Fibroblast of the aortic adventitia (primary cell): ENCODE measurements around the gene IFRD2. TPM values are rescaled to one million over a fixed set of nuclear protein-coding genes. Genes with fewer than 3 reads are reported as not detected.
A peak's percentile ranks its signal among the peaks of the same experiment; 100 is the strongest.
"Not testable (repeated sequence)": the region's sequence is repeated elsewhere in the genome, so short reads cannot be mapped to it uniquely, and the experiment has no call there.

Source experiments
- DNase-seq: peaks from one replicate; pipeline ENCODE4 v3.0.0-alpha.2; 2010; ENCODE audit warnings: low read depth
- H3K4me3 ChIP-seq: 2 replicates; pipeline ENCODE4 v1.5.1; 2011; ENCODE audit warnings: low read depth, mild to moderate bottlenecking, control low read depth, low read length, moderate library complexity
- total RNA-seq: library from RNA; depleted of rRNA; stranded (reverse); fragments of >200 nt; gene quantifications from 2 replicates; pipeline ENCODE4 v1.2.3, GENCODE V29; 2012; ENCODE audit warnings: low replicate concordance
- TF ChIP-seq, protein P1 (sequence below): IDR thresholded peaks from 2 replicates; pipeline ENCODE4 v1.5.1; 2011; ENCODE audit warnings: mild to moderate bottlenecking, low read length, control low read depth, inconsistent platforms; ENCODE audit not compliant: insufficient read depth

IFRD2 gene
- total RNA-seq, 1 donor: 72.7 TPM

DNA sequence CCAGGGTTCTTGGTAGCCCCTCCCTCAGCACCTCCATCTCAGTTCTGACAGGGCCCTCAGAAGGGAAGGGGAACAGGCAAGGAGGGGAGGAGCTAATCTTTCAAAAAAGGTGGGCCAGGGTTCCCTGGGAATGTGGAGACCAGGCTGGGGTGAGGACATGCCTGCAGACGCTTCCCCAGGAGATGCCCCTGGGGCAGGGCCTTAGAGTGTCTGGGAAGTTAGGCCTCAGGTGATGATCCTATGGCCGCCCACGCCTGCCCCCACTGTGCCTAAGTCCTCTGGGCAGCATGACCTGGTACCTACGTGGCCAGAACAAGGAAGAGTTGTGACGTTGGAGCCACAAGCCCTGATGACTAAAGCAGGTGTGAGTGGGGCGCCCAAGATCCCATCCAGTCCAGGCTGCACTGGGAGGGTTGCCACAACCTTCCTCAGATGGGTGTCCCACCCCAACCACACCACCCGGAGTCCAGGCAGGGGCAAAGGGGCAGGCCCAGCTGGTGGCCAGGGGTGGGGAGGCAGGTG is 27.2 kb downstream of the IFRD2 start:
- DNase-seq: no peak

DNA sequence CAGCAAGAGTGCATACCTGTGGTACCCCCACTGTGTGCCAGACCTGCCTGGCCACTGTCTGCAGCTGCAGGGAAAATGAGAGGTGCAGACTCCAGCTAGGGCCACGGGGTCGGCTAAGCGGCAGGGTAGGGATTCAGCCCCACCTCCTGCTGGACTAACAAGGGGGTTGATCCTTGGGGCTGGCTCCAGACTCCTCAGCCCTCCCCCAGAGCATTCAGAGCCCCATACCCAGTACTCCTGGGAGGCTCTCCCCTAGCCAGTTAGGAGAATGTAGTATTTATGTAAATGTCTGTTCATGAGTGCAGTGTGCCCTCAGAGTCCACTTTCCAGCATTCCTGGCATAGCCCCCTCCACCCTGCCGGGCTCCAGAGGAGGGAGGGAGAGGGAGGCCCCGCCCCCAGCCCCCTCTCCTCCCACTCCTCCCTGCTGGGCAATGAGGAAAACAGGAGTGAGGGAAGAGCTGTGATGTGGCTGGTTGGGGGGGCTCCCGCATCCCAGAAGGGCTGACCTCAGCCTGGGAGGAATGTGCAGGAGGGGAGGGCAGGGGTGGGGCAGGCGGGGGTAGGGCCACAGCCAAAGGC is 27.8 kb downstream of the IFRD2 start:
- peak; percentile 91 for DNase-seq
- TF ChIP-seq, protein P1, sequence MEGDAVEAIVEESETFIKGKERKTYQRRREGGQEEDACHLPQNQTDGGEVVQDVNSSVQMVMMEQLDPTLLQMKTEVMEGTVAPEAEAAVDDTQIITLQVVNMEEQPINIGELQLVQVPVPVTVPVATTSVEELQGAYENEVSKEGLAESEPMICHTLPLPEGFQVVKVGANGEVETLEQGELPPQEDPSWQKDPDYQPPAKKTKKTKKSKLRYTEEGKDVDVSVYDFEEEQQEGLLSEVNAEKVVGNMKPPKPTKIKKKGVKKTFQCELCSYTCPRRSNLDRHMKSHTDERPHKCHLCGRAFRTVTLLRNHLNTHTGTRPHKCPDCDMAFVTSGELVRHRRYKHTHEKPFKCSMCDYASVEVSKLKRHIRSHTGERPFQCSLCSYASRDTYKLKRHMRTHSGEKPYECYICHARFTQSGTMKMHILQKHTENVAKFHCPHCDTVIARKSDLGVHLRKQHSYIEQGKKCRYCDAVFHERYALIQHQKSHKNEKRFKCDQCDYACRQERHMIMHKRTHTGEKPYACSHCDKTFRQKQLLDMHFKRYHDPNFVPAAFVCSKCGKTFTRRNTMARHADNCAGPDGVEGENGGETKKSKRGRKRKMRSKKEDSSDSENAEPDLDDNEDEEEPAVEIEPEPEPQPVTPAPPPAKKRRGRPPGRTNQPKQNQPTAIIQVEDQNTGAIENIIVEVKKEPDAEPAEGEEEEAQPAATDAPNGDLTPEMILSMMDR: peak; percentile 9
- H3K4me3 ChIP-seq: no peak overlapping the region

More for the DNA sequence above, 27.2 kb downstream of the IFRD2 start:
- no peak overlapping the region for H3K4me3 ChIP-seq
- TF ChIP-seq, protein P1: no peak

DNA sequence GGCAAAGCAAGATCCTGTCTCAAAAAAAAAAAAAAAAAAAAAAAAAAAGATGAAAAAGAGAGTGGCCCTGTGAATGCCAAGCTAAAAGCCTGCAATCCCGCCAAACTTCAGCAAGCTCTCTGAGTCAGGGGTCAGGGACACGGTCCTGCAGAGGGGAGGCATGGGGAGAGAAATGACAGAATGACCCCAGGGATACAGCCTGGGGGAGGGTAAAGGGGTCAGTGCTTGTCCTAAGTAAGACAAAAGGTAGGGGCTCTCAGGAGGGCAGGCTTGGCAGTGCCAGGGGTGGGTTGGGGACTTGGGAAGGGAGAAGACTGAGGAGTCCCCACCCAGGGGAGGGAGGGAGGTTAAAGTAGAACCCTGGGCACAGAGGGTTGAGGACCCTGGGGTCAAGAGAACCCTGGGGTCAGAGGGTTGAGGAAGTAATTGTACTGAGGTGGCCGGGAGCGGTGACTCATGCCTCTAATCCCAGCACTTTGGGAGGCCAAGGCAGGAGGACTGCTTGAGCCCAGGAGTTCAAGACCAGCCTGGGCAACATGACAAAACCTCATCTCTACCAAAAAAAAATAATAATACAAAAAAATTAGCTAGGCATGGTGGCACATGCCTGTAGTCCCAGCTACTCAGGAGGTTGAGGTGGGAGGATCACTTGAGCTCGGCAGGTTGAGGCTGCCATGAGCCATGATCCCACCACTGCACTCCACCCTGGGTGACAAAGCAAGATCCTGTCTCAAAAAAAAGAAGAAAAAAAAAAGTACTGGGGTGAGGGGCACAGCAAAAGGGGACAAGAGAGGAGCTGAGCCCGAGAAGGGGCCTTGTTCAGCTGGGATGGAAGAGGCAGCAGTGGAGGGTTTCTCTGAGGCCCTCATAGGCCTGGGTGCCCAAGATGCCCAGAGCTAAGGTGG is 28.5 kb downstream of the IFRD2 start:
- peak; percentile 33 for DNase-seq
- no peak overlapping the region for H3K4me3 ChIP-seq
- TF ChIP-seq, protein P1: no peak

DNA sequence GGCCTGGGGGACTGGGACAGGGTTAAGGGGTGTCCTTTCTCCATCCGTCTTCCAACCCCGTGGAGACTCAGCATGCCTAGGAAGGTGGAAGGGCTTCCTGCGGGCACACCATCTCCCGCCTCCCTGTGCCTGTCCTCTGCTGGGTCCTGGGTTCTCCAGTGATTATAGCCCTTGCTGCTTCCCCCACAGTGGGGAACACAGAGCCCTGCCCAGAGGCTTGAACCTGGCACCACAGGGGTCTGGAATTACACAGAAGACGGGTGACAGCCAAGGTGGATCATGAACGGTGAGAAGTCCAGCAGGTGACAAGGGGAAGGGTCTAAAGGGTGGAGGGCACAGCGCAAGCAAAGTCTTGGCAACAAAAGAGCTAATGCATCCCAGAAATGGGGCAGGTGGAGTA is 29.5 kb downstream of the IFRD2 start:
- TF ChIP-seq, protein P1: no peak
- no peak overlapping the region for H3K4me3 ChIP-seq
- no peak for DNase-seq

DNA sequence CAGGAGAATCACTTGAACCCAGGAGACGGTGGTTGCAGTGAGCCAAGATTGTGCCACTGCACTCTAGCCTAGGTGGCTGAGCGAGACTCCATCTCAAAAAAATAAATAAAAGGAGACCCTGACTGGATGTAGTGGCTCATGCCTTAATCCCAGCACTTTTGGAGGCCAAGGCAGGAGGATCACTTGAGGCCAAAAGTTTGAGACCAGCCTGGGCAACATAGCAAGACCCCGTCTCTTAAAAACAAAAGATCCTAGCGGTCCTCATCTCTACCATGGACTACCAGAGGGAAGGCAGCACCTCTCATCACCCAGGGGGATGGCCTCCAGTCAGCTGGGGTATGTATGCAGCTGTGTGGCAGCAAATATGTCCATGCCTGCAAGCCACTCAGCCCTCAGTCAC is 30.0 kb downstream of the IFRD2 start:
- DNase-seq, H3K4me3 ChIP-seq: not testable (repeated sequence)

DNA sequence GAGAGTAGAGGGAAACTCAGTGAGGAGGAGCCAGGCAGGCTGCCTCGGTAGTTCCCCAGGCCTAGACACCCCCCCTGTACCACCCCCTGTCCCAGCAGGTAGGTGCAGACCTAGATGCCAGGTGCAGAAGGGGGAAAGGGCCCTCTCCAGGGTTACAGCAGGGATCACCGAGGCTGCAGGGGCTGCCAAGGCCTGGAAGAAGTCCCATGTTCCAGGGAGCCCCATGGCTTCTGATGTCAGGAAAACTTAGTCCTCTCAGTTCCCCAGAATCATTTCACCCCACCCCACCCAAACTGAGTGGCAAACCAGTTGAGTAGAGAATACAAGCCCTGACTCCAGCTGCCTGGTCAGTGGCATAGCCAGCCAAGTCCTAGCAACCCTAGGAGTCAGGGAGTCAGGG is 30.7 kb downstream of the IFRD2 start:
- no peak for DNase-seq
- TF ChIP-seq, protein P1: no peak
- no peak overlapping the region for H3K4me3 ChIP-seq

DNA sequence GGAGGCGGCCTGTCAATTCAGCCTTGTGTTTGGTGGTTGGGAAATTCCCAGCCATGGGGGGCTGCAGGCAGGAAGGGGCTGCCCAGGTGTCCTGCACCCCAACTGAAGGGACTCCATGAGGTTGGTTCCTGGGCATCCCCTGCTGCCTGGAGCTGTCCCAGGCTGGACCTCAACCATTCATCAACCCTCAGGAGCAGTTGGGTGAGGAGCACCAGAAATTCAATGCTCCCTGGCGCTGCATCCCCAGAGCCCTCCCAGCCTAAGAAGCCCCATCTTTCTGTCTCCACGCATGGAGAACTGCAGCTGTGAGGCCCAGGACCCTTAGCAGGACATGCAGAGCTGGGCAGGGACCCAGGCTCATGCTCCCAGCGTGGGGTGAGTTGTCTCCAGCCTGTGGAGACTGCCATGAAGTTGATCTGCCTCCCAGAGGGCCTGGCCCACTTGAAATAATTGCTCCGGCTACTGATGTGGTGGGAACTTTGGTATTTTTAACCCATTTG is 31.2 kb downstream of the IFRD2 start:
- peak overlapping the region; percentile 64 for H3K4me3 ChIP-seq
- no peak for DNase-seq
- TF ChIP-seq, protein P1: no peak
